ENCODE data around the gene ERBB2. TPM values are rescaled to one million over a fixed set of nuclear protein-coding genes. Genes with fewer than 3 reads are reported as not detected.

Gene ERBB2
- total and polyA plus RNA-seq, 4 experiments from 2014 or later: 0.55 to 4.5 (median 4.1) TPM; not detected in 1

GRCh38 chr17:39674179-39674578 is 25.7 kb upstream of the ERBB2 start:
- H3K4me1 ChIP-seq (ENCODE audit: insufficient read depth, low read length): peaks cover 42% of the 10 kb centered on the region
- H3K27ac Mint-ChIP-seq: no peak overlapping the region

GRCh38 chr17:39674702-39675389 is 25.0 kb upstream of the ERBB2 start:
- peaks cover 35 to 56% (median 45%) of the 10 kb centered on the region in 4 donors for H3K4me1 Mint-ChIP-seq
- peaks cover 0 to 4% of the 10 kb centered on the region in 2 donors for H3K36me3 Mint-ChIP-seq
- H3K9me3 Mint-ChIP-seq: no peaks in the 10 kb centered on the region
- ChIA-PET CTCF (ENCODE audit: partially characterized antibody) (interaction anchor here (0.9 to 1.7 kb wide), 5 partner anchors 13 to 102 kb away, joined by 3 to 5 read pairs (median 3); partner anchors contain the start of genes MIEN1 and PGAP3), POLR2A (ENCODE audit: partially characterized antibody) (interaction anchor here (1.6 to 4.1 kb wide), 3 partner anchors 8 to 55 kb away, joined by 9 to 22 read pairs (median 10); partner anchors contain the start of genes MIEN1, PGAP3, PNMT and TCAP)
- peak overlapping the region in 1 of 8 donors; percentile 38 for H3K4me3 Mint-ChIP-seq
- no peak overlapping the region for H3K4me3 ChIP-seq (ENCODE audit: low read length in 2 of 2)
- no peaks in the 10 kb centered on the region for H3K9me3 ChIP-seq (ENCODE audit: control insufficient read depth in 1 of 2, low read length in 2 of 2)
- H3K4me1 ChIP-seq (ENCODE audit: insufficient read depth, low read length): peaks cover 48% of the 10 kb centered on the region
- no peak for DNase-seq
- no peak overlapping the region for H3K27ac ChIP-seq (ENCODE audit: low read depth, low read length)
- peaks cover 0 to 1% of the 10 kb centered on the region in 2 donors for H3K27me3 Mint-ChIP-seq
- H3K36me3 ChIP-seq (ENCODE audit: insufficient read depth, low read length): no peaks in the 10 kb centered on the region
- no peaks in the 10 kb centered on the region for H3K27me3 ChIP-seq (ENCODE audit: insufficient read depth, low read length)
- intact Hi-C loops (cut with micrococcal nuclease): no loop called here
- peak overlapping the region in 3 of 7 donors; percentile 37 to 97 (median 92) for H3K27ac Mint-ChIP-seq

More at GRCh38 chr17:39674179-39674578, 25.7 kb upstream of the ERBB2 start:
- Histone ChIP-seq H3K27ac (ENCODE audit: low read depth, low read length) (no peak overlapping the region), H3K9me3 (ENCODE audit: control insufficient read depth in 1 of 2, low read length in 2 of 2) (no peaks in the 10 kb centered on the region), H3K4me3 (ENCODE audit: low read length in 2 of 2) (no peak overlapping the region), H3K27me3 (ENCODE audit: insufficient read depth, low read length) (peaks cover 6% of the 10 kb centered on the region), H3K36me3 (ENCODE audit: insufficient read depth, low read length) (no peaks in the 10 kb centered on the region)
- Mint-ChIP-seq H3K9me3 (no peaks in the 10 kb centered on the region), H3K27me3 (peaks cover 0 to 5% of the 10 kb centered on the region in 2 donors), H3K4me1 (peaks cover 28 to 49% (median 38%) of the 10 kb centered on the region in 4 donors), H3K36me3 (peaks cover 0 to 2% of the 10 kb centered on the region in 2 donors), H3K4me3 (no peak overlapping the region)
- no peak for DNase-seq
- ChIA-PET CTCF (ENCODE audit: partially characterized antibody) (interaction anchor here (0.9 kb wide), 1 partner anchor 17 kb away, joined by 3 read pairs; no protein-coding TSS in a partner anchor), POLR2A (ENCODE audit: partially characterized antibody) (interaction anchor here (4.1 kb wide), 1 partner anchor 7 kb away, joined by 22 read pairs; the partner anchor contains the start of genes PNMT and TCAP)
- intact Hi-C loops (cut with micrococcal nuclease): no loop called here

- intact Hi-C loops (cut with micrococcal nuclease): no loop called here
Observed at GRCh38 chr17:39675390-39676082, 24.3 kb upstream of the ERBB2 start.

GRCh38 chr17:39676198-39676819 is 23.6 kb upstream of the ERBB2 start:
- Histone ChIP-seq H3K4me1 (ENCODE audit: insufficient read depth, low read length) (peaks cover 61% of the 10 kb centered on the region), H3K4me3 (ENCODE audit: low read length in 2 of 2) (no peak overlapping the region), H3K9me3 (ENCODE audit: control insufficient read depth in 1 of 2, low read length in 2 of 2) (no peaks in the 10 kb centered on the region), H3K27ac (ENCODE audit: low read depth, low read length) (peak overlapping the region; percentile 6), H3K36me3 (ENCODE audit: insufficient read depth, low read length) (no peaks in the 10 kb centered on the region), H3K27me3 (ENCODE audit: insufficient read depth, low read length) (no peaks in the 10 kb centered on the region)
- POLR2A ChIA-PET (ENCODE audit: partially characterized antibody): interaction anchor here (1.0 to 4.1 kb wide), 5 partner anchors 9 to 185 kb away, joined by 3 to 22 read pairs (median 9); partner anchors contain the start of genes MIEN1, PGAP3, PNMT and TCAP
- peaks cover 0 to 15% of the 10 kb centered on the region in 2 donors for H3K36me3 Mint-ChIP-seq
- no peaks in the 10 kb centered on the region for H3K27me3 Mint-ChIP-seq
- peak overlapping the region; percentile 77 to 97 (median 92) for H3K27ac Mint-ChIP-seq
- peak; percentile 54 to 72 (median 69) for DNase-seq
- CTCF ChIA-PET (ENCODE audit: partially characterized antibody): interaction anchor here (0.9 to 1.7 kb wide), 7 partner anchors 7 to 101 kb away, joined by 3 to 9 read pairs (median 3); partner anchors contain the start of genes MIEN1 and PGAP3
- intact Hi-C loops (cut with micrococcal nuclease): no loop called here
- peaks cover 44 to 70% (median 58%) of the 10 kb centered on the region in 4 donors for H3K4me1 Mint-ChIP-seq
- peak overlapping the region in 7 of 8 donors; percentile 21 to 77 (median 70) for H3K4me3 Mint-ChIP-seq
- H3K9me3 Mint-ChIP-seq: no peaks in the 10 kb centered on the region

More at GRCh38 chr17:39675390-39676082, 24.3 kb upstream of the ERBB2 start:
- POLR2A ChIA-PET (ENCODE audit: partially characterized antibody): interaction anchor here (0.5 to 4.1 kb wide), 6 partner anchors 8 to 186 kb away, joined by 3 to 22 read pairs (median 6); partner anchors contain the start of genes MIEN1, PGAP3, PNMT and TCAP
- H3K4me3 Mint-ChIP-seq: peak overlapping the region in 5 of 8 donors; percentile 39 to 73 (median 52)
- H3K36me3 Mint-ChIP-seq: peaks cover 0 to 11% of the 10 kb centered on the region in 2 donors
- no peaks in the 10 kb centered on the region for H3K9me3 ChIP-seq (ENCODE audit: control insufficient read depth in 1 of 2, low read length in 2 of 2)
- H3K4me1 Mint-ChIP-seq: peaks cover 41 to 63% (median 52%) of the 10 kb centered on the region in 4 donors
- CTCF ChIA-PET (ENCODE audit: partially characterized antibody): interaction anchor here (0.9 to 1.7 kb wide), 6 partner anchors 9 to 102 kb away, joined by 3 to 9 read pairs (median 4); partner anchors contain the start of genes MIEN1 and PGAP3
- H3K27me3 Mint-ChIP-seq: no peaks in the 10 kb centered on the region
- peak overlapping the region; percentile 6 for H3K27ac ChIP-seq (ENCODE audit: low read depth, low read length)
- DNase-seq: no peak
- peak overlapping the region; percentile 77 to 97 (median 92) for H3K27ac Mint-ChIP-seq
- H3K27me3 ChIP-seq (ENCODE audit: insufficient read depth, low read length): no peaks in the 10 kb centered on the region
- H3K9me3 Mint-ChIP-seq: no peaks in the 10 kb centered on the region
- H3K4me3 ChIP-seq (ENCODE audit: low read length in 2 of 2): no peak overlapping the region
- peaks cover 55% of the 10 kb centered on the region for H3K4me1 ChIP-seq (ENCODE audit: insufficient read depth, low read length)
- H3K36me3 ChIP-seq (ENCODE audit: insufficient read depth, low read length): no peaks in the 10 kb centered on the region

- peaks cover 61% of the 10 kb centered on the region for H3K4me1 ChIP-seq (ENCODE audit: insufficient read depth, low read length)
Observed at GRCh38 chr17:39677072-39677471, 22.8 kb upstream of the ERBB2 start.

GRCh38 chr17:39677542-39678339 is 22.1 kb upstream of the ERBB2 start:
- H3K4me1 ChIP-seq (ENCODE audit: insufficient read depth, low read length): peaks cover 61% of the 10 kb centered on the region
- intact Hi-C loops (cut with micrococcal nuclease): no loop called here
- no peak overlapping the region for H3K27ac ChIP-seq (ENCODE audit: low read depth, low read length)

More at GRCh38 chr17:39677072-39677471, 22.8 kb upstream of the ERBB2 start:
- CTCF ChIA-PET (ENCODE audit: partially characterized antibody): interaction anchor here (0.9 to 1.7 kb wide), 7 partner anchors 8 to 55 kb away, joined by 3 to 7 read pairs (median 4); partner anchors contain the start of gene PGAP3
- H3K27ac ChIP-seq (ENCODE audit: low read depth, low read length): peak overlapping the region; percentile 6
- Mint-ChIP-seq H3K27me3 (no peaks in the 10 kb centered on the region), H3K4me1 (peaks cover 41 to 70% (median 56%) of the 10 kb centered on the region in 4 donors), H3K36me3 (peaks cover 0 to 15% of the 10 kb centered on the region in 2 donors), H3K9me3 (no peaks in the 10 kb centered on the region), H3K4me3 (peak overlapping the region in 3 of 8 donors; percentile 10 to 40 (median 32)), H3K27ac (peak overlapping the region in 6 of 7 donors; percentile 37 to 97 (median 80))
- intact Hi-C loops (cut with micrococcal nuclease): no loop called here
- no peak overlapping the region for H3K4me3 ChIP-seq (ENCODE audit: low read length in 2 of 2)
- POLR2A ChIA-PET (ENCODE audit: partially characterized antibody): interaction anchor here (0.6 to 4.5 kb wide), 3 partner anchors 10 to 39 kb away, joined by 3 to 45 read pairs (median 22); partner anchors contain the start of genes PGAP3, PNMT and TCAP
- DNase-seq: no peak
- H3K36me3 ChIP-seq (ENCODE audit: insufficient read depth, low read length): no peaks in the 10 kb centered on the region
- no peaks in the 10 kb centered on the region for H3K27me3 ChIP-seq (ENCODE audit: insufficient read depth, low read length)
- H3K9me3 ChIP-seq (ENCODE audit: control insufficient read depth in 1 of 2, low read length in 2 of 2): no peaks in the 10 kb centered on the region

More at GRCh38 chr17:39677542-39678339, 22.1 kb upstream of the ERBB2 start:
- ChIA-PET POLR2A (ENCODE audit: partially characterized antibody) (interaction anchor here (0.6 to 4.5 kb wide), 5 partner anchors 11 to 53 kb away, joined by 3 to 45 read pairs (median 21); partner anchors contain the start of genes MIEN1, PGAP3, PNMT and STARD3), CTCF (ENCODE audit: partially characterized antibody) (interaction anchor here (0.9 to 1.6 kb wide), 6 partner anchors 10 to 56 kb away, joined by 3 to 7 read pairs (median 4); partner anchors contain the start of genes MIEN1 and PGAP3)
- Mint-ChIP-seq H3K27me3 (no peaks in the 10 kb centered on the region), H3K27ac (peak overlapping the region; percentile 5 to 98 (median 79)), H3K4me3 (peak overlapping the region in 1 of 8 donors; percentile 54), H3K36me3 (peaks cover 5 to 20% of the 10 kb centered on the region in 2 donors), H3K4me1 (peaks cover 43 to 69% (median 56%) of the 10 kb centered on the region in 4 donors), H3K9me3 (no peaks in the 10 kb centered on the region)
- H3K27me3 ChIP-seq (ENCODE audit: insufficient read depth, low read length): no peaks in the 10 kb centered on the region
- no peak overlapping the region for H3K4me3 ChIP-seq (ENCODE audit: low read length in 2 of 2)
- no peaks in the 10 kb centered on the region for H3K9me3 ChIP-seq (ENCODE audit: control insufficient read depth in 1 of 2, low read length in 2 of 2)
- DNase-seq: no peak
- no peaks in the 10 kb centered on the region for H3K36me3 ChIP-seq (ENCODE audit: insufficient read depth, low read length)
